ENCODE measurements around the gene MYL6. TPM values are rescaled to one million over a fixed set of nuclear protein-coding genes. Genes with fewer than 3 reads are reported as not detected.

The MYL6 gene
- total RNA-seq, 1 experiment from 2014 or later, result 716 TPM

GRCh38 chr12:56130876-56131275 lies 27.3 kb upstream of the MYL6 start:
- H3K9me3 Mint-ChIP-seq (ENCODE audit: unreplicated experiment), result no peaks in the 10 kb centered on the region
- POLR2A ChIA-PET, result interaction anchor here (1.0 to 5.5 kb wide), 5 partner anchors 9 to 59 kb away, joined by 3 to 165 read pairs (median 6); partner anchors contain the start of genes MYL6B, RPL41, SMARCC2 and ZC3H10

GRCh38 chr12:56134897-56135296 lies 23.3 kb upstream of the MYL6 start:
- no peak for DNase-seq (ENCODE audit: unreplicated experiment)
- Mint-ChIP-seq H3K27me3 (ENCODE audit: insufficient read depth, unreplicated experiment) (no peaks in the 10 kb centered on the region), H3K27ac (ENCODE audit: low read depth, unreplicated experiment) (no peak overlapping the region), H3K9me3 (ENCODE audit: unreplicated experiment) (no peaks in the 10 kb centered on the region), H3K4me1 (ENCODE audit: insufficient read depth, unreplicated experiment) (peaks cover 6% of the 10 kb centered on the region), H3K4me3 (ENCODE audit: unreplicated experiment) (no peak overlapping the region), H3K36me3 (ENCODE audit: insufficient read depth, unreplicated experiment) (peaks cover 95% of the 10 kb centered on the region)
- intact Hi-C loops (cut with micrococcal nuclease), result no loop called here
- ChIA-PET POLR2A (interaction anchor here (0.8 kb wide), 1 partner anchor 19 kb away, joined by 3 read pairs; no protein-coding TSS in a partner anchor), CTCF (no interaction called here)
- TF ChIP-seq CTCF (IDR thresholded peaks at IDR 0.05; ENCODE audit: unreplicated experiment), result no peak
- no TSS peak for BruUV-seq (replicated peaks)

More at GRCh38 chr12:56130876-56131275, 27.3 kb upstream of the MYL6 start:
- intact Hi-C loops (cut with micrococcal nuclease), result no loop called here
- no peak for TF ChIP-seq CTCF (IDR thresholded peaks at IDR 0.05; ENCODE audit: unreplicated experiment)
- BruUV-seq (replicated peaks), result no TSS peak
- Mint-ChIP-seq H3K27ac (ENCODE audit: low read depth, unreplicated experiment) (no peak overlapping the region), H3K4me3 (ENCODE audit: unreplicated experiment) (peak overlapping the region; percentile 84), H3K27me3 (ENCODE audit: insufficient read depth, unreplicated experiment) (no peaks in the 10 kb centered on the region), H3K4me1 (ENCODE audit: insufficient read depth, unreplicated experiment) (peaks cover 25% of the 10 kb centered on the region), H3K36me3 (ENCODE audit: insufficient read depth, unreplicated experiment) (peaks cover 62% of the 10 kb centered on the region)
- CTCF ChIA-PET, result interaction anchor here (1.0 to 2.7 kb wide), 3 partner anchors 12 to 57 kb away, joined by 3 to 11 read pairs (median 7); partner anchors contain the start of gene ZC3H10
- DNase-seq (ENCODE audit: unreplicated experiment), result no peak

- Mint-ChIP-seq H3K9me3 (ENCODE audit: unreplicated experiment) (no peaks in the 10 kb centered on the region), H3K4me1 (ENCODE audit: insufficient read depth, unreplicated experiment) (peaks cover 9% of the 10 kb centered on the region), H3K36me3 (ENCODE audit: insufficient read depth, unreplicated experiment) (peaks cover 94% of the 10 kb centered on the region), H3K27me3 (ENCODE audit: insufficient read depth, unreplicated experiment) (no peaks in the 10 kb centered on the region), H3K4me3 (ENCODE audit: unreplicated experiment) (no peak overlapping the region), H3K27ac (ENCODE audit: low read depth, unreplicated experiment) (no peak overlapping the region)
- no TSS peak for BruUV-seq (replicated peaks)
- POLR2A ChIA-PET, result interaction anchor here (1.3 to 3.4 kb wide), 3 partner anchors 9 to 14 kb away, joined by 3 to 20 read pairs (median 7); partner anchors contain the start of gene ESYT1
- CTCF ChIA-PET, result interaction anchor here (0.7 to 1.0 kb wide), 4 partner anchors 11 to 27 kb away, joined by 3 to 4 read pairs (median 3); no protein-coding TSS in a partner anchor
- DNase-seq (ENCODE audit: unreplicated experiment), result no peak
- no peak for TF ChIP-seq CTCF (IDR thresholded peaks at IDR 0.05; ENCODE audit: unreplicated experiment)
- intact Hi-C loops (cut with micrococcal nuclease), result no loop called here
These were observed 20.1 kb upstream of the MYL6 start for GRCh38 chr12:56137853-56138571.

- no peak for TF ChIP-seq CTCF (IDR thresholded peaks at IDR 0.05; ENCODE audit: unreplicated experiment)
- Mint-ChIP-seq H3K9me3 (ENCODE audit: unreplicated experiment) (no peaks in the 10 kb centered on the region), H3K4me1 (ENCODE audit: insufficient read depth, unreplicated experiment) (peaks cover 19% of the 10 kb centered on the region), H3K27me3 (ENCODE audit: insufficient read depth, unreplicated experiment) (no peaks in the 10 kb centered on the region), H3K4me3 (ENCODE audit: unreplicated experiment) (no peak overlapping the region), H3K36me3 (ENCODE audit: insufficient read depth, unreplicated experiment) (peaks cover 73% of the 10 kb centered on the region), H3K27ac (ENCODE audit: low read depth, unreplicated experiment) (no peak overlapping the region)
- CTCF ChIA-PET, result interaction anchor here (0.6 to 1.6 kb wide), 4 partner anchors 10 to 125 kb away, joined by 3 to 4 read pairs (median 4); partner anchors contain the start of genes COQ10A, ESYT1 and MYL6B
- no peak for DNase-seq (ENCODE audit: unreplicated experiment)
- POLR2A ChIA-PET, result interaction anchor here (1.4 to 2.4 kb wide), 2 partner anchors 10 to 16 kb away, joined by 5 to 7 read pairs; partner anchors contain the start of gene MYL6B
- intact Hi-C loops (cut with micrococcal nuclease), result no loop called here
- BruUV-seq (replicated peaks), result no TSS peak
These were observed 16.0 kb upstream of the MYL6 start for GRCh38 chr12:56141946-56142784.

Measured in MCF 10A (cell line).